BE2C (cell line): ENCODE measurements around the gene DUSP8.

Experiments
- DNase-seq: peaks from one replicate; pipeline ENCODE4 v3.0.0-alpha.2; 2020
- H3K27me3 ChIP-seq: fragments of 250-450 bp; sonication (Bioruptor Pico); 2 replicates; pipeline ENCODE4 v1.5.1; 2020; ENCODE audit warnings: mild to moderate bottlenecking
- H3K36me3 ChIP-seq: fragments of 250-450 bp; sonication (Bioruptor Pico); 2 replicates; pipeline ENCODE4 v1.5.1; 2020; ENCODE audit warnings: mild to moderate bottlenecking
- H3K4me1 ChIP-seq: fragments of 250-450 bp; sonication (Bioruptor Pico); 2 replicates; pipeline ENCODE4 v1.5.1; 2020
- H3K4me3 ChIP-seq: 2 replicates; pipeline ENCODE4 v1.5.1; 2011; ENCODE audit warnings: low read depth, low read length
- H3K9me3 ChIP-seq: fragments of 250-450 bp; sonication (Bioruptor Pico); 2 replicates; pipeline ENCODE4 v1.5.1; 2020
- CTCF ChIP-seq: IDR thresholded peaks from 2 replicates; pipeline ENCODE4 v1.5.1; 2012; ENCODE audit warnings: mild to moderate bottlenecking, low read depth, low read length

DUSP8 gene

GRCh38 chr11:1544536-1544935 is 27.5 kb downstream of the DUSP8 start:
- H3K9me3 ChIP-seq, result no peaks in the 10 kb centered on the region
- TF ChIP-seq CTCF, result no peak
- H3K27me3 ChIP-seq, result peaks cover 19% of the 10 kb centered on the region

GRCh38 chr11:1543606-1544263 is 28.3 kb downstream of the DUSP8 start:
- no peaks in the 10 kb centered on the region for H3K36me3 ChIP-seq
- no peaks in the 10 kb centered on the region for H3K9me3 ChIP-seq
- DNase-seq, result no peak
- no peak overlapping the region for H3K4me3 ChIP-seq
- H3K27me3 ChIP-seq, result peaks cover 19% of the 10 kb centered on the region
- no peaks in the 10 kb centered on the region for H3K4me1 ChIP-seq
- no peak for TF ChIP-seq CTCF

More at GRCh38 chr11:1544536-1544935, 27.5 kb downstream of the DUSP8 start:
- no peaks in the 10 kb centered on the region for H3K36me3 ChIP-seq
- DNase-seq, result no peak
- no peak overlapping the region for H3K4me3 ChIP-seq
- no peaks in the 10 kb centered on the region for H3K4me1 ChIP-seq

- no peak for DNase-seq
- TF ChIP-seq CTCF, result no peak
- Histone ChIP-seq H3K9me3 (no peaks in the 10 kb centered on the region), H3K4me1 (no peaks in the 10 kb centered on the region), H3K4me3 (no peak overlapping the region), H3K36me3 (no peaks in the 10 kb centered on the region), H3K27me3 (peaks cover 14% of the 10 kb centered on the region)
These were observed 29.8 kb downstream of the DUSP8 start for GRCh38 chr11:1542267-1542666.

- peaks cover 8% of the 10 kb centered on the region; the same call in 1 of the 2 replicates for H3K27me3 ChIP-seq
- no peaks in the 10 kb centered on the region for H3K9me3 ChIP-seq
- no peaks in the 10 kb centered on the region for H3K36me3 ChIP-seq
- H3K4me1 ChIP-seq, result no peaks in the 10 kb centered on the region
- no peak for DNase-seq
- TF ChIP-seq CTCF, result no peak
- H3K4me3 ChIP-seq, result no peak overlapping the region
These were observed 30.4 kb downstream of the DUSP8 start for GRCh38 chr11:1541474-1542204.

GRCh38 chr11:1540074-1540473 is 32.0 kb downstream of the DUSP8 start:
- Histone ChIP-seq H3K27me3 (no peaks in the 10 kb centered on the region), H3K36me3 (no peaks in the 10 kb centered on the region), H3K9me3 (no peaks in the 10 kb centered on the region), H3K4me1 (no peaks in the 10 kb centered on the region), H3K4me3 (no peak overlapping the region)
- TF ChIP-seq CTCF, result no peak
- no peak for DNase-seq

GRCh38 chr11:1538153-1538552 is 33.9 kb downstream of the DUSP8 start:
- no peaks in the 10 kb centered on the region for H3K36me3 ChIP-seq
- no peak for TF ChIP-seq CTCF
- DNase-seq, result no peak
- H3K4me1 ChIP-seq, result no peaks in the 10 kb centered on the region
- H3K9me3 ChIP-seq, result no peaks in the 10 kb centered on the region
- no peaks in the 10 kb centered on the region for H3K27me3 ChIP-seq
- no peak overlapping the region for H3K4me3 ChIP-seq
